HepG2 (cell line): ENCODE measurements around the gene DUSP22.

ENCODE experiments used
- EP300 ChIP-seq, 3 experiments: sonication (generic) in 1 of 3; formaldehyde crosslinking in 1 of 3; IDR thresholded peaks; 2 replicates each; pipeline versions ENCODE4 v1.5.1 to v1.6.1; 2011 to 2020; ENCODE audit warnings: low read depth in 2 of 3, low read length in 2 of 3, borderline replicate concordance in 1 of 3, improper control_type of control experiment in 1 of 3, mild to moderate bottlenecking in 1 of 3, missing genetic modification reagents in 1 of 3, moderate library complexity in 1 of 3
- FOXP4 ChIP-seq: sonication (generic); formaldehyde crosslinking; IDR thresholded peaks from 2 replicates; pipeline ENCODE4 v1.4.0; 2020; ENCODE audit warnings: missing genetic modification reagents
- HMGXB3 ChIP-seq: sonication (generic); formaldehyde crosslinking; IDR thresholded peaks from 2 replicates; pipeline ENCODE4 v1.4.0; 2020; ENCODE audit warnings: missing genetic modification reagents, borderline replicate concordance
- SPEN ChIP-seq: sonication (generic); formaldehyde crosslinking; IDR thresholded peaks from 2 replicates; pipeline ENCODE4 v1.5.1; 2020; ENCODE audit warnings: low read depth, mild to moderate bottlenecking, missing genetic modification reagents
- TAF1 ChIP-seq: sonication (generic); formaldehyde crosslinking; IDR thresholded peaks from 2 replicates; pipeline ENCODE4 v1.4.0; 2020; ENCODE audit warnings: missing genetic modification reagents
- ZNF263 ChIP-seq: sonication (generic); formaldehyde crosslinking; IDR thresholded peaks from 2 replicates; pipeline ENCODE4 v1.4.0; 2020; ENCODE audit warnings: missing genetic modification reagents

GRCh38 chr6:294656-295565 lies 2.6 kb downstream of the DUSP22 start:
- no peak for TF ChIP-seq HMGXB3 (CRISPR knock-in tag)
- no peak for TF ChIP-seq TAF1 (CRISPR knock-in tag)
- TF ChIP-seq SPEN (CRISPR knock-in tag): no peak
- no peak for TF ChIP-seq ZNF263 (CRISPR knock-in tag)
- TF ChIP-seq FOXP4: no peak
- TF ChIP-seq EP300 (IDR thresholded peaks at IDR 0.05; ENCODE audit: low read depth in 2 of 2, low read length in 2 of 2): no peak
- TF ChIP-seq EP300 (CRISPR knock-in tag; IDR thresholded peaks at IDR 0.05; ENCODE audit: borderline replicate concordance): no peak
